ENCODE data around the gene CHMP1A.
A peak's percentile ranks its signal among the peaks of the same experiment; 100 is the strongest.
"Not testable (repeated sequence)": the region's sequence is repeated elsewhere in the genome, so short reads cannot be mapped to it uniquely, and the experiment has no call there.

CHMP1A gene

GRCh38 chr16:89658221-89658879 lies 842 bp upstream of the CHMP1A start:
- no peak for DNase-seq (ENCODE audit: low spot score)

DNA sequence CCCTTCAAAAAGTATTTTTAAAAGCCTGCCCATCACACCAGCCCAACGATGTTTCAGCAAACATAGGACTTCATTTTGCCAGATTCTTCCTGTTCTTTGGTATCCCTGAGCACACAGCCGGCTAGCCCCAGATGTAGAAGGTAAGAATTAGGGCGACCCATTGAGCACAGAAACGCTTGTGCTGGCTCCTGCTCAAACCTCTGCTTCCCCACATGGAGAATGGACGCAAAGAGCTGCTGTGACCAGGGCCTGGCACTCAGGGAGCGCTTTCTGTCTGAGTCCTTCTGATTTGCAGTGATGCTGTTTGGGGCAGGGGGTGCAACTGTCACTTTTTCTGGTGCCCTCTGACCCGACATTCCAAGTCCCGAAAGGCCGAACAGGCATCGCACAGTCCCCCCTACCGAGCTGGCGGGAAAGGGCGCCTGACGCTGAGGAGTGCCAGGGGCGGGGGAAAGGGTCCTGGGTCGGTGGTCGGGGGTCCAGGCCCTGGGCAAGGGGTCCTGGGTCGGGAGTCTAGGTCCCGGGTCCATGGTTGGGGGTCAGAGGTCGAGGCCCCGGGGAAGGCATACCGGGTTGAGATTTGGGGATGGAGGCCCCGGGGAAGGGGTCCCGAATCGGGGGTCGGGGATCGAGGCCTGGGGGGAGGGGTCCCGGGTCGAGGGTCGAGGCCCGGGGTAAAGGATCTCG lies 930 bp downstream of the CHMP1A start:
- DNase-seq (ENCODE audit: low spot score) = peak; percentile 50

- DNase-seq (ENCODE audit: low spot score) = no peak
Measured at GRCh38 chr16:89655062-89655643, 2.4 kb downstream of the CHMP1A start.

DNA sequence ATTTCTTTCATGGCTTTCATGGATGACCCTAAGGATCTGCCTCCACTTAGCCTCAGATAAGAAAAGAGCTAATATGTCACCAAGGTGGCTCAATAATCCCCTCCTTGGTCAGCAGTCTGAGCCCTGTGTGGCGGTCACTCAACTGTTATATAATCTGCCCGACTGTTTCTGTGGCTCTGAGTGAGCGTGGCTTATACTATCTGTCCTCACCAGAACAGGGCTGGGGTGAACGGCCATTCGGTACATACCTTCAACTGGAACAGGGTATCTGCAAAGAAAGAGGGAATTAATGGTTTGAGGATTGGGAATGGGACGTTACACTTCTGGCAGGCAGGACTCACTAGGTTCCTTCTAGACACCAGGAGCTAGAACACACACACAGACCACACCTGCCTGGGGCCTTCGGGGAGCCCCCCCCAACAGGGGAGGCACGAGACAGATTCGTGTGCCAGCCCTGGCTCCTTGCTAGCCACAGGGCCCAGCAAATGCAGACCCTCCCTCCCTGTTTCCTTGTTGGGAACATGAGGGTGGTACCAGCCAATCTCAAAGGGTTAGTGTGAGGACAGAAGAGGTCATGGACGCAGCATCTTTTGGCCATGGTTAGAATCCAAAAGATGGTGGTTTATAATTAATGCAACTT lies 3.7 kb downstream of the CHMP1A start:
- no peak for DNase-seq (ENCODE audit: low spot score)

- DNase-seq (ENCODE audit: low spot score) = no peak
Measured at GRCh38 chr16:89651584-89651983, 5.9 kb downstream of the CHMP1A start.

DNA sequence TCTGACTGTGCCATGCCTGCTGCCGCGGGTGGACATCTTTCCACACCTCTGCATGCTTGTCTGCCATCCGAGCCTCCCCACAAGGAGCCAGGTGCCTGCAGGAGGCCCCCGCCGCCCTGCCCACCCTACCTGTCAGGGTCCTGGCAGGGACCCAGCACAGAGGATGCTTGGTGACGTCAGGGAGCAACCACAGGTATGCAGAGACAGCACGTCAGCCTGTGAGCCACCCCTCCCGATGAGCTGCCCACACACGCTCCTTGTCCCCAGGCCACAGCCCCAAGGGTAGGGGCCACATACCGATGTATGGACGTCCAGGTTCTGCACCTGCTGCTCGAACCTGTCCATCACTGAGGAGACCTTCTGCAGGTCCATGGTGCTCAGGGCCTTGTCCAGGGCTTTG lies 10.6 kb downstream of the CHMP1A start:
- no peak for DNase-seq (ENCODE audit: low spot score)

DNA sequence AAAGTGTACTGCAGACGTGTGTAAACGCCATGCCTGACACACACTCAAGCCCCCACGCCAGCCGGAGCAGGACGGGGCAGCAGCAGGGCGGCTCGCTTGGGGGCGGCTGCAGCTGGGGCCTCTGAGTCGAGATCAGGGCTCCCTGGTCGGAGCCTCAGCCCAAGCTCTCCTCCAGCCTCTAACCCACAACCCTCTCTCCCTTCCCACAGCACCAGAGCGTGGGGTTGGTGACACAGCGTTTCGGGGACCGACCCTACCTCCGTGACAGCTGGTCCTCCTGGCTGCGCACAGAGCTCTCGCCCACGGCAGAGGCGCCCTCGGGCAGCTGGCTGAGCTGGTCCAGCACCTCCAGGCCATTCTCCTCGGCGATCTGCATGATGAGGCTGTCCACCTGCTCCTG lies 11.2 kb downstream of the CHMP1A start:
- DNase-seq (ENCODE audit: low spot score) = no peak

DNA sequence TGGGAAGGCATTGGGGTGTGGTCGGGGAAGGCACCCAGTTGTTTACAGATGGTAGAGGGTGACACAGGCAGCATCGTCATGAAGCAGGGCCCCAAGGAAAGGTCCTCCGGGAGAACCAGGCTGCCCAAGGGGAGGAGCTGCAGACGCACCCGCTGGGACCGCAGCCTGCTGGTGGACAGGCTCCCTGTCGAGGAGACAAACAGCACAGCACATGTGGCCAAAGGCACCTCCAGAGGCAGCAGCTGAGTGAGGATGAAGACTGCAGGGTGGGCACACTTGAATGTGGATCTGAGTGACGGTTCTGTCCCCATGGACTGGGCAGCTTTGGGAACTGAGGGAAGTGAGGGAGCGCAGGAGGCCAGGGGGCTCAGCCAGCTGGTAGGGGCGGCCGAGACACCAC lies 12.4 kb downstream of the CHMP1A start:
- no peak for DNase-seq (ENCODE audit: low spot score)

GRCh38 chr16:89643769-89644300 lies 13.7 kb downstream of the CHMP1A start:
- DNase-seq (ENCODE audit: low spot score) = no peak

GRCh38 chr16:89642574-89642973 lies 14.9 kb downstream of the CHMP1A start:
- no peak for DNase-seq (ENCODE audit: low spot score)

- DNase-seq (ENCODE audit: low spot score) = no peak
Measured at GRCh38 chr16:89641458-89642119, 15.9 kb downstream of the CHMP1A start.

- no peak for DNase-seq (ENCODE audit: low spot score)
Measured at GRCh38 chr16:89639385-89639784, 18.1 kb downstream of the CHMP1A start.

- DNase-seq (ENCODE audit: low spot score) = no peak
Measured at GRCh38 chr16:89638455-89638854, 19.1 kb downstream of the CHMP1A start.

- DNase-seq (ENCODE audit: low spot score) = no peak
Measured at GRCh38 chr16:89637379-89637778, 20.1 kb downstream of the CHMP1A start.

DNA sequence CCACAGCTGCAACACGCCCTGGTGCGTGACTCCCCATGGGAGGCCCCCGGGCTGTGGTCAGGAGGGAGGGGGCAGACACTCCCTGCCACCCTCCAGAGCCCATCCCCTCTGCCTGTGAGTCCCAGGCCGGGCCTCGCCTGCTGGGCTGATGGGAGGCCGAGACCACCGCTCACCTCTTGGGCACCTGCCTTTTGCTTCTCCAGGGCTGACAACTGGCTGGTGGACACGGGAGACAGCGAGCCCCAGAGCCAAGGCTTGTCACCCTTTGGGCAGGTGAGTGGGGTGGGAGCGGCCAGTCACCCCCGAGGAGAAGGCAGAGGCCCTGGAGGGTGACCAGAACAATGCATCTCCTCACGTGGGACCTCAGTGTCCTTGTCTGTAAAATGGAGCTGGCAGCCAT lies 20.8 kb downstream of the CHMP1A start:
- DNase-seq (ENCODE audit: low spot score) = no peak

DNA sequence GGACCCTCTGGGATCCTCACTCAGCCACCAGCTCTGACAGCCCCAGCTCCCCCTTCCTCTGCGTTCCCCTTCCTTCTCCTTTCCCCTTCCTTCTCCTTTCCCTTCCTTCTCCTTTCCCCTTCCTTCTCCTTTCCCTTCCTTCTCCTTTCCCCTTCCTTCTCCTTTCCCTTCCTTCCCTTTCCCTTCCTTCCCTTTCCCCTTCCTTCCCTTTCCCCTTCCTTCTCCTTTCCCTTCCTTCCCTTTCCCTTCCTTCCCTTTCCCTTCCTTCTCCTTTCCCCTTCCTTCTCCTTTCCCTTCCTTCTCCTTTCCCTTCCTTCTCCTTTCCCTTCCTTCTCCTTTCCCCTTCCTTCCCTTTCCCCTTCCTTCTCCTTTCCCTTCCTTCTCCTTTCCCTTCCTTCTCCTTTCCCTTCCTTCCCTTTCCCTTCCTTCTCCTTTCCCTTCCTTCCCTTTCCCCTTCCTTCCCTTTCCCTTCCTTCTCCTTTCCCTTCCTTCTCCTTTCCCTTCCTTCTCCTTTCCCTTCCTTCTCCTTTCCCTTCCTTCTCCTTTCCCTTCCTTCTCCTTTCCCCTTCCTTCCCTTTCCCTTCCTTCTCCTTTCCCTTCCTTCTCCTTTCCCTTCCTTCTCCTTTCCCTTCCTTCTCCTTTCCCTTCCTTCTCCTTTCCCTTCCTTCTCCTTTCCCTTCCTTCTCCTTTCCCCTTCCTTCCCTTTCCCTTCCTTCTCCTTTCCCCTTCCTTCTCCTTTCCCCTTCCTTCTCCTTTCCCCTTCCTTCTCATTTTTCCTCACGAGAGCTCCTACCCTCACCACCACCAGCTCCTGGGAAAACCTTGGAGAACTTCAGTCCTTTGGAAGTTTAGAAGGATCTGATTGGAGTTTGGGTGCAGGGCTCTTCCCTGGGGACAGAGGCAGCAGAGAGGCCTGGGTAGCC lies 22.8 kb downstream of the CHMP1A start:
- DNase-seq (ENCODE audit: low spot score) = not testable (repeated sequence)

DNA sequence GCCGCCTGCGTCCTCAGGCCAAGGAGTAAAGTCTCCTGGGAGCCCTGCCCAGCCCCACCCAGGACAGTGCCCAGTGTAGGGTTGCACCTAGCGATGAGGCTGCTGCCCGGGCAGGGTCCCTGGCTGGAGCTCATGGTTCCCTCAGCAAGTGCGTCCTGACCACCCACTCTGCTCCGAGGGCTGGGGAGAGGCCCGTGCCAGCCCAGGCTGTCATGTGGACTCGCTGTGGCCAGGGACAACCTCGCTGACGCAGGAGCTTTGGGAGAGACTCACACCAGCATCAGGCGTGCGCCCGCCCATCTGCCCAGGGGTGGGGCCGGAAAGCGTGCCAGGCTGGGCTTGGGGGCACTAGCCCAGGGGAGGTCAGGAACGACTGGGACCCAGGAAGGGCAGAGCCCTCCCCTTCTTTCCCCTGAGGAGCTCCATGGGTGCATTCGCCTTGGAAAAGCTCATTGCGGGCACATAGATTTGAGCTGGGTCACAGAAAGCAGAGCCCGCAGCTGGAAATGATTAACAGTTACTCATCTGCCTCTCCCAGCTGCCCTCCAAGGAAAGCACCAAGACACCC lies 24.4 kb downstream of the CHMP1A start:
- DNase-seq (ENCODE audit: low spot score) = no peak

- DNase-seq (ENCODE audit: low spot score) = no peak
Measured at GRCh38 chr16:89629827-89630610, 27.5 kb downstream of the CHMP1A start.

DNA sequence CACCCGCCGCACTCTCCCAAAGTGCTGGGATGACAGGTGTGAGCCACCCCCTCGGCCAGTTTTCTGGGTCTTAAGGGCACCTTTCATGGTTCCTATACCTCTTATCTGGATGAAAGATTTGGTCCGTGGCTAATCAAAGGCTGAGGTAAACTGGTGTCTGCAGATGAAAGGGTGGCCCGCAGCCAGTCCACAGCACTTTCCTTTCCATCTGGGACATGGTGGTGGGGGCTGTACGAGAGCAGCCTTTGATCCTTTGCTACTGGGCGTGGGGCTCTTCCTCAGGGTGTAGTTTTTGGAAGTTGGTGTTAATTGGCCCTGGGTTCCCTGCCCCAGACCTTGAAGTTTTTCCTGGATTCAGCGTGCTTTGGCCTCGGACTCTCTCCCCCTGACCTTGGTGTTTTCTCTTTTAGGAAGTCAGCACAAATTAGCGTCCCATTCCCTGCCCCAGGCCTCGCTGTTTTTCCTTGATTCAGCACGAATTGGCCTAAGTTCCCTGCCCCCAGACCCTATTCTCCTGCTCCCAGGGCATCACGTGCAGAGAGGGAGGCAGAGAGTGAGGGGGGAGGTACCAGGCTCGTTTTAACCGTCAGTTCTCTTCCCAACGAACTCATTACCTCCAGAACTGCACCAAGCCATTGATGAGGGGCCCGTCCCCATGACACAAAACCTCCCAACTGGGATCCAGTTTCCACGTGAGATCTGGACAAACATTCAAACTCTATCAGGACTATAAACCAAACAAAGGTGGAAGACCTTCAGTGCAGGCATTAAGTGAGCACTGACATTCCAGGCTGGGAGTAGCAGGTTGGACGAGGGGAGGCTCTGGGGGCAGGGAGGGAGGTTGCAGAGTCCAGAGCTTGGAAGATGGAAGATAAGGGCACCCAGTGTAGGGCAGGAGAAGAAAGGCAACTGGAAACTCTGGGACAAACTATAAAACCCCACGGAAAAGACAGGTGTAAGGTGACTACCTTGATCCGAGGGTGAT lies 32.4 kb downstream of the CHMP1A start:
- DNase-seq (ENCODE audit: low spot score) = no peak

Data from ecto neural progenitor cell (in vitro differentiated cells).